ENCODE data around the gene TRRAP.
"Not testable (repeated sequence)": the region's sequence is repeated elsewhere in the genome, so short reads cannot be mapped to it uniquely, and the experiment has no call there.

Gene TRRAP

DNA sequence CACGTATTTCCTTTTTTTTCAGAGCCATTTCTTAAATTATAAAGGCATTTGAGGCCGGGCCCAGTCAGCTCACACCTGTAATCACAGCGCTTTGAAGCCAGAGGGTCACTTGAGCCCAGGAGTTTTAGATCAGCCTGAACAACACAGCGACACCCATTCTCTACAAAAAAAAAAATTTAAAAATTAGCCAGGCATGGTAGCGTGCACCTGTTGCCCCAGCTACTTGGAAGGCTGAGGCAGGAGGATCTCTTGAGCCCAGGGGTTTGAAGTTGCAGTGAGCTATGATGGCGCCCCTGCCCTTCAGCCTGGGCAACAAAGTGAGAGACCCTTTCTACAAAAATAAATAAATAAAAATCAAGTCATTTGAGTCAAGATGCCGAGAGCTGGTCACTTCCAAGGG, 11.6 kb upstream of the TRRAP start:
- no peak for DNase-seq

DNA sequence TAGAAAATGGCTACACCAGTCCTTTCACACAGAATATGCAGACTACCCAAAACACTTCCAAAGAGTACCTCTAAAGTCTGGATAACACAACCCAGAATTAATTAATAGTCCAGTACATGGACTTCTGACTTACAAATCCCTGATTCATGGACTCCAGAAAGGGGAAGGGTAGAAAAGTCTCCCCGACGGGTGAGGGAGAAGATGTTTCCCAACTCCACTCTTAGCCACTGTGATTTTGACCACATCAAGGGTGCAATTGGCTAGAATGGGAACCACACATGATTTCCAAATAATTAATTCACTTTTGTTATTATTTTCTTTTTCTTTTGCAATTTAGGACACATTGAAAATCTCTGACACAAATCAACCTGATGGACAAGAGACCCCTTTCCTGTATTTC, 9.9 kb upstream of the TRRAP start:
- DNase-seq = no peak

DNA sequence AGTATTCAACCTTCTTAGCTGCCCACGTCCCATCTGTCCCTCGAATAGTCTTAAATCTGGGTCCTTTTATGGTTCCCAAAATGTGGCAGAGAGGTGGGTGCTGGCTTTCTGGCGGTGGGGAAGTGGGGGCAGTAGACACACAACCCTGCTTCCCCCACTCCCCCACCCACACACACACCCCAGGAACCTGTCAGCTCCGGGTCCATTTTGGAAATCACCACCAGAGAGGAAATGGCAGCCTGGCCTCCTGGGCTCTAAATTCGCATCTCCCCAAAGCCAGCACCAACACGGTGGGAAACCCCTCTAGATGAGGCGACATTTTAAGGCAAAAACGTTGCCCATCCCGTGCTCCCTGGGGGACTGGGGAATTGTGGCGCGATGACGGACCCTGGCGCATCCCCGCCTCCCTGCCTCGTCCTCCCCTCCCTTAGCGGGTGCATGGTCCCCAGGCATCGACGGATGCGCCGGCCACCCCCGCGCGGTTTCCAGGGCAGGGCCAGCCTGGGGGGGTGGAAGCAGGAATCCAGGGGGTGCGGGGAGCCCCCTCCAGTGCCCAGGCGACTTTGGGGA, 9.2 kb upstream of the TRRAP start:
- no peak for DNase-seq

DNA sequence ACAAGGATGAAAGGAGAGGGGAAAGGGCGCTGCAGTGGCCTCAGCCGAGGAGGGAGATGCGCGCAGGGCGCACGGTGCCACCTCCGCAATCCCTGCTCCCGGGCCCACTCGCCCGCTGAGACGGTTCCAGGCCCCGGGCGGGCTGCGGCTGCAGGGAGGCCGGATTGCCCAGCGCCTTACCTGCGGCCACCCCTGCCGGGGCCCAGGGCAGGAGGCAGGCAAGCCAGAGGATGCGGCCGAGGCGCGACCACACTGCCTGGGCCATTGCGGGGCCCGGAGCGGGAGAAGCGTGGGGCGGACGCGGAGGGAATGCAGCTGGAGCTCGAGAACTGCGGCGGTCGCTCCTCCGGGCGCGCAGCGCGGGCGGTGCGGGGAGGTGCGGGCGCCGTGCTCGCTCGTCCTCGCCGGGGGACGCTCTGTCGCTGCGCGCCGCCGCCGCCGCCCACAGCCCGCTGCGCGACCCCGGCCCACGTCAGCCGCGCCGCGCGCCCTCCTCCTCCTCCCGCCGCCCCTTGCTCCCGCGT, 8.7 kb upstream of the TRRAP start, which contains the start of gene TMEM130:
Gene TMEM130 (minus strand): TSS at position 418 of the 524 bp plus-strand sequence. CDS start 153 bp downstream, at position 265.
- no peak for DNase-seq

DNA sequence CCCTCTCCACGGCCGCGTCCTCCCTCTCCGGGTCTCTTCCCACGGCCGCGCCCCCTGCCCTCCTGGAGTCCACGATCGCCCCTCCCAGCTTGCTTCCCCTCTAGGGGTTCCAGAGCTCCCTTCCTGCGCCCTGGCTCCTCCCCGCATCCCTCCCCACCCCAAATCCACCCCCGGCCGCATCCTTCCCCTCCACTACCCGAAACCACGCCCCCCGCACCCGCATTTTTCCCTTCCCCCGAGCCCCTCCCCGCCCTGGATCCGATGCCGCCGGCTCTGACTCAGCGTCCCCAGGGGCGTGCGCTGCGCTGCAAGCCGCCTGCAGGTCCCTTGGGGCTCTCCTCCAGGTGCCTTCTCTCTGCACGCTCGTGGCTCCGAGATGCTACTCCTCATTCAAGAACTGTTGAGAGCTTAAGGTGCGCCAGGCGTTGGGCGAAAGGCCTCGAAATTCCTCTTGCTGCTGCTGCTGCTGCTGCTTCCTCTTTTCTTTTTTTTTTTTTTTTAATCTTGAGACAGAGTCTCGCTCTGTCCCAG, 8.1 kb upstream of the TRRAP start:
- DNase-seq = peak; percentile 79 to 82

DNA sequence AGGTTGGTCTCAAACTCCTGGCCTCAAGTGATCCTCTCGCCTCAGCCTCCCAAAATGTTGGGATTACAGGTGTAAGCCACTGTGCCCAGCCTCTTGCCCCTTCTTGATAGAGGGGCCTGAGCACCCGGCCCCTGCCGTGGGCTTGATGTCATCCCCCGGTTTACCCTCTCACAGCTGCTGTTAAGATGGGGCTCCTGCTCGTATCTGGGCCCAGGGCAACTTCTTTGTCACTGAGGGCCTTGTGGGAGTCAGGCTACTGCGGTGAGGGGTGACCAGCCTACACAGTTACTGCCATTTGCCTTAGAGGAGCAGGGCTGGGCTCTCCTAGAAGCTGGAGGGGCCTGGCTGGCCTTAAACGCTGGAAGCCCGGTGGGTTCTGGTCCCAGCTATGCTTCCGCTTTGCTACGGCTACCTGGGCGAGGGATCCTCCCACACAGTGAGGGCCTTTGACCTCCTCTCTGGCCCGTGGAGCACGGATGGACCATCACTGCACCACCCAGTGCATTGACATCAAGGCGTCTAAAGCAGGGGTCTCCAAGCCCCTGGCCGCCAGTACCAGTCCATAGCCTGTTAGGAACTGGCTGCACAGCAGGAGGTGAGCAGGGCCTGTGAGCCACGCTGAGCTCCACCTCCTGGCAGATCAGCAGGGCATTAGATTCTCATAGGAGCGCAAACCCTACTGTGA, 7.4 kb upstream of the TRRAP start:
- no peak for DNase-seq

DNA sequence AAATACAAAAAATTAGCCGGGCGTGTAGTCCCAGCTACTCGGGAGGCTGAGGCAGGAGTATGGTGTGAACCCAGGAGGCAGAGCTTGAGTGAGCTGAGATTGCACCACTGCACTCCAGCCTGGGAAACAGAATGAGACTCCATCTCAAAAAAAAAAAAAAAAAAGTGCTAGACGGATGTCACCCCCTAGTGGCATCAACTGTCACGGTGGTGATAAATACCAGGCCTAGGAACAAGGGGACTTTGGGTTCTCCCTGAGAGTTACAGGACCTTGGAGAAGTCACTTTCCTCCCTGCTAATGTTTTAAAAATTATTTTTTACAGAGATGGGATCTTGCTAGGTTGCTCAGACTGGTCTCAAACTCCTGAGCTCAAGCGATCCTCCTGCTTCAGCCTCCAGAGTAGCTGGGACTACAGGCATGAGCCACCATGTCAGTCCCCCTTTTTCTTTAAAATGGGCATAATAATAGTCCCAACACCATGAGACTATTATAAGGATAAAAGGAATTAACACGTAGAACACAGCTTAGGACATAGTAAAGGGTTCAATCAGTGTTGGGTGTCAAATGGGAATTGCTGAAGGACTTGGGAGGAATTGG, 5.9 kb upstream of the TRRAP start:
- DNase-seq = peak in 1 of 2 donors; percentile 25

DNA sequence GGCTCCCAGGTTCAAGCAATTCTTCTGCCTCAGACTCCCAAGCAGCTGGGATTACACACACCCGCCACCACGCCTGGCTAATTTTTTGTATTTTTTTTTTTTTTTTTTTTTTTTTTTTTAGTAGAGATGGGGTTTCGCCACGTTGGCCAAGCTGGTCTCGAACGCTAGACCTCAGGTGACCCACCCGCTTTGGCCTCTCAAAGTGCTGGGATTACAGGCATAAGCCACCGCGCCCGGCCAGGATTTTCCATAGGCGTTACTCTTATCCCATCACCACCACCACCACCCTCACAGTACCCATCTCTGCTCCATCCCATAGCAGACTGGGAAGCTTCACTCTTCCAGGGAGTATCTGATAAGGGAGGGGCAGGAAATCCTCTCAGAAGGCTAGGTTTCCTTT, 4.7 kb upstream of the TRRAP start:
- not testable (repeated sequence) for DNase-seq

DNA sequence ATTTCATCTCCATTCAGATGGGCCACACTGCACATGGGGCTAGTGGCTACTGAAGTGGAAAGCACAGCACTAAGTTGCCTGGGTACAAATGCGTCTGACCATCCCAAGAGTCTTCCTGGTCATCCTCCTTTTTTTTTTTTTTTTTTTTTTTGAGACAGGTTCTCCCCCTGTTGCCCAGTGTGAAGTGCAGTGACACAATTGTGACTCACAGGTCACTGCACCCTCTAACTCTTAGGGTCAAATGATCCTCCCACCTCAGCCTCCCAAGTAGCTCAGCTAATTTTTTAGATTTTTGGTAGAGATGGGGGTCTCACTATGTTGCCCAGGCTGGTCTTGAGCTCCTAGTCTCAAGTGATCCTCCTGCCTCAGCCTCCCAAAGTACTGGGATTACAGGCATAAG, 3.4 kb upstream of the TRRAP start:
- no peak for DNase-seq

DNA sequence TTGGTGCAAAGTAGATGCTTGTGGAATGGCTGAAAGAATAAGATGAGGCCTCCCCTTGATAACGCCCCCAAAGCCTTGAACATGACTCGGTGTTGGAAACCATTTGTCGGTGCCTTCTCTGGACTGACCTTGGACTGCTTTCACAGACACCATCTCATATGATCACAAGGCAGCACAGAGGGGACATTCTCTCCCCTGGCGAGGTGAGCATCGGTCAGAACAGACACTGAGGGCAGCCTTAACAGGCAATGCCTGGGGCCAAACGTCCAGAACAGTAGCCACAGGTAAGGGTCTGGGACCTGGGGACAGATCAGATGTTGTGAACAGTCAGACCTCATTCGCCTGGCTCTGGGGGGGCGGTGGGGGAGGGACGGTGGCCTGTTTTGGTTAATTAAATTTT, 2.8 kb upstream of the TRRAP start:
- DNase-seq = no peak

DNA sequence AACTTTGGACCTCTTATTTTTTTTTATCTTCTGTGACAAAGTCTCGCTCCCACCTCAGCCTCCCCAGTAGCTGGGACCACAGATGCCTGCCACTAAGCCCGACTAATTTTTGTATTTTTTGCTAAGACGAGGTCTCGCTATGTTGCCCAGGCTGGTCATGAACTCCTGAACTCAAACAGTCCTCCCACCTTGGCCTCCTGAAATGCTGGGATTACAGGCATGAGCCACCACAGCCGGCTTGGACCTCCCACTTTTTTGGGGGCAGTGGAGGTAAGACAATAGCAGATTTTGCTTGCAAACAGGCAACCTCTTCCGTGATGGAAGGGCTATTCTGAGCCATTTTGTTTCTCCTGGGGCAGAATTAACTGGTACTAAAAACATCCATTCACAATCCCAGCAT, 1.2 kb upstream of the TRRAP start:
- no peak for DNase-seq

DNA sequence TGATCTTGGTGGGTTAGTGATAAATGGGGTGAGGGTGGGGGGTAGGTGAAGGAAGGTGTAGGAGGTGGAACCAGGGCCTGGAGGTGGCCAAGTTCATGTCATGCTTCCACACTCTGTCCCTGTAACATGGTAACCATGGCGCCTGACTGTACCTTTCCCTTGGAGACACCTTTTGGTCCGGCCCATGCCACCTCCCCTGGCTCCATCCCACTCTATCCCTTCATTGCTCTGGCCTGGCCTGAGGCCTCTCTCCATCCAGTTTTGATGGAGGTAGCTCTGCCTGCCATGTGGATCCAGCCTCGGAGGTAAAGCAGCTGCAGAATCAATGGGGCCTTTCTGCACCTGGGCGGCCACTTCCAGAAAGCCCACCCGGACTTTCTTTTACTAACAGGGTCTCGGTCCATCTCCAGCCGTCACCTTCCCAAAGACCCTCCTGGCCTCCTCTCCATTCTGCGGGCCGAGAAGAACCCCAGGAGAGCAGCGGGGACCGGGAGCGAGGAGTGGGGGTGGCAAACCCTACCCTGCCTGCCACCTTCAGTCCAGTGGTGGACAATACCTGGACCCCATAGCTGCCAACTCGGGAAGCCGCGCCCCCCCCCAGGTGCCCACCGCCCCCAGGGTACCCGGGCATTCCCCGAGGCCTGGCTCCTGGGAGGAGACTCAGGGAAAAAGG, 504 bp upstream of the TRRAP start:
- no peak for DNase-seq

DNA sequence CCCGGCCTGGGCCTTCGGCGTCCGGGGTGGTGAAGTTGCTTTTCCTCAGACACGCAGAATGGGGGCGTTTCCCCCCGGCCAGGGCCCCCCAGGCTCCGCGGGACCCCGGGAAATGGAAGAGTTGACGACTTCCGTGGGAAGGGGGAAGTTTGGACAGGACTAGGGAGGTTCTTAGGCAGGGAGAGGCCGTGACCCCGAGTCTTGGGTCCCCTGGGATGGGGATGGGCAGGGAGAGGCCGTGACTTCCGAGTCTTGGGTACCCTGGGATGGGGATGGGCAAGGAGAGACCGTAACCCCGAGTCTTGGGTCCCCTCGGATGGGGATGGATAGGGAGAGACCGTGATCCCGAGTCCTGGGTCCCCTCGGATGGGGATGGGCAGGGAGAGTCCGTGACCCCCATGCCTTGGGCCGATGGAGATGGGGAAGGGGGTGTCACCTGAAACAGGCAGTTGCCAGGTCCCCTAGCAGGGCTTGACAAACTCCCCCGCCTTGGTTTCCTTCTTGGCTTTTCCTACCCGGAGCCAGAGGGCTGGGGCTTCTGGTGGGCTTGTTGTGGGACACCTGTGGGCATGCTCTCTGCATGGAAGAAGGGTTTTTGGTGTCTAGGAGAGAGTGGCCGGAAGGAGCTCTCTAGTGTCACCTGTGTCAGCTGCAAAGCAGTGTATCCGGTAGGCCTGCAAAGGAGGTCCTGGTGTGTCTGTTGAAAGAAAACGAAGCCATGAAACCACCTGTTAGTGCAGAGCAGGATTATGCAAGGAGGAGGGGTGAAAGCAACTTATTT, 1.1 kb downstream of the TRRAP start:
- peak; percentile 60 for DNase-seq

DNA sequence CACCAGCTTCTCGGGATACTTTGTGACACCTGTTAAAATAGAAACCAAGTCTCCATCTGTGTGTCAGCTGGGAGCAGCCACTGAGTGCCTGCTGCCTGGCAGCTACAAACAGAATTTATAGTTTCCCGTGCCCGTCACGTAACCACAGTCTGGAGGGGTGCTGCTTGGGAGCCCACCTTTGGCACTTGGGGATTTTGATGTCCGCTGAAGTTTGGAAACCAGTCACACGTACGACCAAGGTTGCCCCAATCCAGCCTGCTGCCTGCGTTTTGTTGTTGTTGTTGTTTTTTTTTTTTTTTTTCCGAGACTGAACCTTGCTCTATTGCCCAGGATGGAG, 1.6 kb downstream of the TRRAP start:
- DNase-seq = no peak

DNA sequence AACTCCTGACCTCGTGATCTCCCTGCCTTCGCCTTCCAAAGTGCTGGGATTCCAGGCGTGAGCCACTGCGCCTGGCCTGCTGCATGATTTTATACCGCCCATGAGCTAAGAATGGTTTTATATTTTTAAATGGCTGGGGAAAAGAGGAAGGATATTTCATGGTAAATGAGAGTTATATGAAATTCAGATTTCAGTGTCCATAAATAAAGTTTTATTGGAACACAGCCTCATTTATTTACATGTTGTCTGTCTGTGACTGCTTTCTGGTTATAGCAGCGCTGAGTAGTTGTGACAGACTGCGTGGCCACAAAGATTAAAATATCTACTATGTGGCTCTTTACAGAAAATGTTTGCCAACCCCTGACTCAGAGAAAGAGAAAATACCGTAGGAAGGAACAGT, 2.2 kb downstream of the TRRAP start:
- no peak for DNase-seq

DNA sequence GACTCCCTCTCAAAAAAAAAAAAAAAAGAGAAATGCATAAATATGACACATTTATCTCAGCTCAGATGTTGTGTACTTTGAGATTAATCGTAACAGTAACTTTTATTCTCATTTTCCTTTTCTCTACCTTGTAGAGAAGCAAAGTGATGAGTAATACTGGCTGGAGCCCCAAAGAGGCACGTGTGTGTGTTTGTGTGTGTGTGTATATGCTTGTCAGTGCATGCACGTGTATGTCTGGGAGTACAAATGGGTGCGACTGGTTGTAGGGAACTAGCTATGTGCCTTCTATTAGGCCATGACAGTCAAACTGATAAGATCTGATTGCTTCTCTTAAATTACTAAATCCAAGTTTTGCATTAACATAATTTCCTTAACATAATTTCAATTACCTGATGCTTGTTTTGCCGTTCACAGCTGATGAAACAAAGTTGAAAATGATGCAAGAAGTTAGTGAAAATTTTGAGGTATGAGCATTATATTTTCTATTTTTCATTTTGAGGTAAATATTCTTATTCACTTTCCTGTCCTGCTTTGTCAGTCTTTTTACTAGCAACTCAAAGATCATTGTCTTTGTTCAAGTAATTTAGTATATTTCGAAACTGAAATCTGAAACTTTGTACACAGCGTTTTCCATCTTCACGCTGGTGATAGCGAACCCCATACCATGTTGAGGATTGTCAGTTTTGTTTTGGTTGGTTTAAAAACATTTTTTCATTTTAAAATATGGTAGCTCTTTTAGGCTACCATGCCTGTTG, 3.4 kb downstream of the TRRAP start:
- DNase-seq = no peak

DNA sequence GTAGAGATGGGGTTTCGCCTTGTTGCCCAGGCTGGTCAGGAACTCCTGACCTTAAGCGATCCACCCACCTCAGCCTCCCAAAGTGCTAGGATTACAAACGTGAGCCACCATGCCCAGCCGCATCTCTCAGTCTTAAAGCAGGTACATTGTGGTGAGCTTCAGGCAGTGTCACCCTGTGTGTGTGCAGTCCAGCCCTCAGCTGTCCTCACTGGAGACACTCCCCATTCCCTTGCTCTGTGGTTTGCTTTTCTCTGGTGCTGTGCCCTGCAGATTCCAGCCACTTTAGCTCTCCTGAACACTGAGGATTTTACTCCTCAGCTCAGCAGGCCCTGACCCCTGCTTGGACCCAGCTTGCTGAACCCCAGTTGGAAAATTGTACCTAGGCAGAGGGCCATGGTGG, 6.1 kb downstream of the TRRAP start:
- no peak for DNase-seq

DNA sequence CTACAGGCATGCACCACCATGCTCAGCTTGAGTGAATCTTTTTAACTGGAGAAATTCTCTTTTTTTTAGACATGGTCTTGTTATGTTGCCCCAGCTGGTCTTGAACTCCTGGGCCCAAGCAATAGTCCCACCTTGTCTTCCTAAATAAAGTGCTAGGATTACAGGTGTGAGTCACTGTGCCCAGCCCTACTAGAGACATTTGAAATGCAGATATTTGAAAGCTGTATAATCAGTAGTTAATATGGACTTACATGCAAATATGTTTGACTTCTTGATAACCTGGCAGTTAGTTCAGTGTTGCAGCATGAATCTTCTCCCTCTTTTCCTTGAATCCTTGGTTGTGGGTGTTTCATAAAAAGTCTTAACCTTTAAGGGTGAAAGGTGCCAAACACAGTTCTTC, 8.7 kb downstream of the TRRAP start:
- DNase-seq = no peak

DNA sequence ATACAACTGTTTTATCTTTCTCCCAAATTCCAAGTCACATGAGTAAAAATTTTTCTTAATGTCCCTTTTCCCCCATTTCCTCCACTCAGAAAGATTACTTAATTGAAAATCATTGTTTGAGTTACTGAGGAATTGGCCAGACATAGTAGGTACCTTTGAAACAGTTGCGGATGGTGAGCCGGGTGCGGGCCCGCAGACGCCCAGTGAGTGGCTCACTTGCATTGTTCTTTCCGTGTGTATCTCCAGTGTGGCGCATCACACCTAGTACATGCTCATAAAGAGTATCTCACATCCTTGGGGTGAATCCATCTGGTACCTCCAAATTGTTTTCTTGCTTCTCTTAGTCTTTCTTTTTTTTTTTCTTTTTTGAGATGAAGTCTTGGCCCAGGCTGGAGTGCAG, 14.3 kb downstream of the TRRAP start:
- no peak for DNase-seq

DNA sequence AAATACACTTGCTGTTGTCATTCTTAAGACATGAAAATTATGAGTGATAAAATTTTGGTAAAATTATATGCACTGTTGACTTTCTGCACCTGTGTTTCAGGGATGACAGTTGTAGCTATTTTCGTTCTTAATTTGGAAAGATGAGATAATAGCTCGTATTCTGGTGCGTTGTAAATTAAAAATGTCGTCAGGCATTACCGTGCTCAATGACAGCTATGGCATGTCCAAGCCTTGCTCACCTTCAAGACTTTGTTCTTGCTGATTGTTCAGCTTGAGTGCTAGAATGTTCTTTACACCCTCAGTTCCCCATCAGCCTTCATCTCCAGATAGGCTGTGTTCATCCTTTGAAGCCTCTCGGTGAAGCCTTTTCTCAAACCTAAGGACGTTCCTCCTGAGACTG, 21.5 kb downstream of the TRRAP start:
- no peak for DNase-seq

DNA sequence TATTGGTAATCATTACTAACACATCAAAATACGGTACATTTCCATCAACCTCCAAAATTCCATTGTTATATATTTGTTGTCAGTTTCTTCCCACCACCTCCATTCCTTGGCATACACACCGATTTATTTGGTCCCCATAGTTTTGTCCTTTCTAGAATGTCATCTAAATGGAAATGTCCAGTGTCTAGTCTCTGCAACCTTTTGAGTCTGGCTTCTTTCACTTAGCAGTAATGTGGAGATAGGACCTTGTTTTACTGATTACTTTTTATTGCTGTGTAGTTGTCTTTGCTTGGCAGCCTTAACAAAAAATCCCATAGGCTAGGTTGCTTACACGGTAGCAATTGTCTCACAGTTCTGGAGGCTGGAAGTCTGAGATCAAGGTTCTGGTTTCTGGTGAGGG, 22.5 kb downstream of the TRRAP start:
- no peak for DNase-seq

DNA sequence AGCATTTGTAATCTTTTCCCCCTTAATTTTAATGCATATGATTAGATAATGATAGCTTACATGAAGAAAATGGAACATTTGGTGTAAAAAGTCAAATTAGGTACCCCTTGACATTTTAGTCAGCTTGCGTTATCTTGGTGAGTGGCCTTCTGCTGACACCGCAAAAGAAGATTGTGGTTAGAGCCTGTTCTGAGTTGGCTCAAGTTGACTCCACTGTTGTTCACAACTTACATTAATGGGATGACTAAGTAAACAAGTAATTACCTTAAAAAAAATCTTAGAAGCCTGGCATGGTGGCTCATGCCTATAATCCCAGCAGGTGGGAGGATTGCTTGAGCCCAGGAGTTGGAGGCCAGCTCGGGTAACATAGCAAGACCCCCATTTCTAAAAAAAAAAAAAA, 24.2 kb downstream of the TRRAP start:
- DNase-seq = no peak

Data from activated CD4-positive, alpha-beta T cell treated with anti-CD3 and anti-CD28 coated beads for 4 hours (primary cell).